Keratinocyte (primary cell): ENCODE measurements around the gene CPED1. TPM values are rescaled to one million over a fixed set of nuclear protein-coding genes. Genes with fewer than 3 reads are reported as not detected.

Experiments
- DNase-seq: peaks from one replicate; pipeline ENCODE4 v3.0.0-alpha.2; 2011; ENCODE audit warnings: low read depth, missing footprints, low spot score
- FAIRE-seq: peaks from 2 replicates; lab custom pipeline; 2011; peaks lifted over from hg19 to GRCh38; lab: Jason Lieb, UNC
- H2AFZ ChIP-seq: 2 replicates; pipeline ENCODE4 v1.6.0; 2012; ENCODE audit warnings: low read length, control low read depth, inconsistent platforms; ENCODE audit not compliant: control insufficient read depth
- H3K27ac ChIP-seq: 2 replicates; pipeline ENCODE4 v1.5.1; 2011; ENCODE audit warnings: low read length; ENCODE audit not compliant: control insufficient read depth, insufficient read depth
- H3K27me3 ChIP-seq: 3 replicates; pipeline ENCODE4 v1.6.0; 2011; ENCODE audit warnings: low read length; ENCODE audit not compliant: control insufficient read depth, insufficient read depth; ENCODE audit errors: extremely low read depth
- H3K36me3 ChIP-seq, 2 experiments: 2 replicates in 1 of 2; 3 replicates in 1 of 2; pipeline ENCODE4 v1.5.1; 2011; ENCODE audit warnings: low read length in 2 of 2, mild to moderate bottlenecking in 1 of 2; ENCODE audit not compliant: control insufficient read depth in 2 of 2, insufficient read depth in 2 of 2; ENCODE audit errors: extremely low read depth in 1 of 2
- H3K4me1 ChIP-seq: 3 replicates; pipeline ENCODE4 v1.5.1; 2011; ENCODE audit warnings: low read length; ENCODE audit not compliant: control insufficient read depth, insufficient read depth; ENCODE audit errors: extremely low read depth
- H3K4me2 ChIP-seq: 3 replicates; pipeline ENCODE4 v1.6.0; 2011; ENCODE audit warnings: low read depth, low read length; ENCODE audit not compliant: control insufficient read depth, insufficient read depth; ENCODE audit errors: extremely low read depth
- H3K4me3 ChIP-seq, 3 experiments: fragments of 200-600 bp in 1 of 3; sonication (generic) in 1 of 3; 2 replicates in 2 of 3; 3 replicates in 1 of 3; pipeline ENCODE4 v1.5.1; 2011 to 2016; ENCODE audit warnings: low read length in 3 of 3, mild to moderate bottlenecking in 3 of 3, control low read depth in 2 of 3, inconsistent platforms in 1 of 3, low read depth in 1 of 3, mixed read lengths in 1 of 3, mixed run types in 1 of 3, moderate library complexity in 1 of 3; ENCODE audit not compliant: control insufficient read depth in 2 of 3, insufficient read depth in 2 of 3; ENCODE audit errors: extremely low read depth in 1 of 3
- H3K79me2 ChIP-seq: 2 replicates; pipeline ENCODE4 v1.6.0; 2012; ENCODE audit warnings: low read length; ENCODE audit not compliant: control insufficient read depth, insufficient read depth
- H3K9ac ChIP-seq: 3 replicates; pipeline ENCODE4 v1.6.0; 2011; ENCODE audit warnings: low read length; ENCODE audit not compliant: control insufficient read depth, insufficient read depth; ENCODE audit errors: extremely low read depth
- H3K9me1 ChIP-seq: 3 replicates; pipeline ENCODE4 v1.6.0; 2011; ENCODE audit warnings: low read length; ENCODE audit not compliant: control insufficient read depth, insufficient read depth; ENCODE audit errors: extremely low read depth
- H3K9me3 ChIP-seq: 2 replicates; pipeline ENCODE4 v1.5.1; 2012; ENCODE audit warnings: low read depth, low read length; ENCODE audit not compliant: control insufficient read depth
- H4K20me1 ChIP-seq: 3 replicates; pipeline ENCODE4 v1.6.0; 2011; ENCODE audit warnings: low read length; ENCODE audit not compliant: control insufficient read depth, insufficient read depth; ENCODE audit errors: extremely low read depth
- CTCF ChIP-seq, 3 experiments: IDR thresholded peaks in 1 of 3; conservative IDR thresholded peaks in 1 of 3; optimal IDR thresholded peaks in 1 of 3; 2 replicates in 2 of 3; 3 replicates in 1 of 3; pipeline versions ENCODE3 to v1.5.1; 2011; ENCODE audit warnings: low read length in 3 of 3, mild to moderate bottlenecking in 3 of 3, moderate library complexity in 2 of 3, control low read depth in 1 of 3, inconsistent platforms in 1 of 3; ENCODE audit not compliant: insufficient read depth in 2 of 3; ENCODE audit errors: extremely low read depth in 1 of 3
- EZH2 ChIP-seq: IDR thresholded peaks from one replicate; pipeline ENCODE4 v1.6.1; 2012; ENCODE audit warnings: inconsistent platforms, mild to moderate bottlenecking, low read length, moderate library complexity
- dilution Hi-C: fragments of 300-500 bp; cut with MboI; formaldehyde crosslinking; loops from one replicate; pipeline ENCODE4 v1.7.0; 2020; ENCODE audit warnings: low sequenced_read_pairs; ENCODE audit not compliant: extremely low pct_ligation_motif_present
- polyA plus RNA-seq, 5 experiments: library from polyadenylated mRNA; depleted of rRNA in 3 of 5; stranded (reverse) in 3 of 5; stranded (forward) in 1 of 5; unstranded in 1 of 5; fragments of >200 nt; gene quantifications; 1 replicate in 1 of 5; 2 replicates in 3 of 5; 3 replicates in 1 of 5; pipeline versions ENCODE4 v1.2.1 to v1.2.3, GENCODE V29; 2011 to 2012; ENCODE audit warnings: missing spikeins in 2 of 5, low read depth in 1 of 5, low replicate concordance in 1 of 5
- small RNA-seq, 3 experiments: library from RNA; depleted of rRNA; stranded (forward); fragments of <200 nt; gene quantifications; one replicate each; pipeline ENCODE3, GENCODE V24; 2012; ENCODE audit warnings: low read depth in 3 of 3, low replicate concordance in 1 of 3; ENCODE audit not compliant: insufficient read length in 3 of 3

The CPED1 gene
- polyA plus RNA-seq, 1 donor (not counting 4 experiments of a cell fraction or from before 2014, with no cell fraction given): 0.62 TPM

- TF ChIP-seq EZH2 (no peak), CTCF (optimal IDR thresholded peaks at IDR 0.05 in 1 of 3, IDR thresholded peaks at IDR 0.05 in 1 of 3, conservative IDR thresholded peaks at IDR 0.05 in 1 of 3; ENCODE audit: extremely low read depth in 1 of 3, insufficient read depth in 2 of 3, low read length in 3 of 3) (no peak)
- DNase-seq: no peak
- Histone ChIP-seq H3K9me3 (no peaks in the 10 kb centered on the region), H4K20me1 (no peaks in the 10 kb centered on the region), H3K27ac (no peak overlapping the region), H3K9ac (no peak overlapping the region), H3K79me2 (no peaks in the 10 kb centered on the region), H3K4me2 (no peak overlapping the region), H3K4me1 (no peaks in the 10 kb centered on the region), H3K4me3 (no peak overlapping the region), H3K27me3 (no peaks in the 10 kb centered on the region), H3K9me1 (no peaks in the 10 kb centered on the region), H3K36me3 (peaks cover 4 to 8% of the 10 kb centered on the region in 2 experiments), H2AFZ (no peak overlapping the region)
- no peak for FAIRE-seq
- dilution Hi-C loops: no loop called here
Observed at GRCh38 chr7:121344093-121344492, 355.6 kb downstream of the CPED1 start.

DNA sequence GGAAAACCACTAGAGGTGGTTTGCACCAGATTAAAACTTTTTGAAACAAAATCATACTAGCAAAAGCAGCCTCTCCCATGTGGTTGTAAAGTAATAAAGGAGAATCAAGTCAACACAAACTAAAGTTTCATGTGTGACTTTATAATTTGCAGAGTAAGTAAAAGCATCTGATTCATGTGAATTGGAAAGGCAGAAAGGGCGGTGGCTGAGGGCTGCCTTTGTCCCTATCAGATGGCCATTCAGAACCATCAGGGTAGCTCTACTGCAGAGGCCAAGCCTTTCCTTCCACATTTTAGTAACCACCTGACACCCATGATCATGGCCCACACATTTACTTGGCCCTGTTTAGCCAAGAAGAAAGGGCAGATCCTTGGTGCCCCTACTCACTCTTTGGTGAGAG lies 356.0 kb downstream of the CPED1 start:
- no peak overlapping the region for H2AFZ ChIP-seq
- no peak overlapping the region for H3K4me2 ChIP-seq
- no peaks in the 10 kb centered on the region for H4K20me1 ChIP-seq
- no peaks in the 10 kb centered on the region for H3K9me1 ChIP-seq
- DNase-seq (no peak), FAIRE-seq (no peak)
- H3K9ac ChIP-seq: no peak overlapping the region
- no peak overlapping the region for H3K4me3 ChIP-seq
- H3K4me1 ChIP-seq: no peaks in the 10 kb centered on the region
- no peaks in the 10 kb centered on the region for H3K79me2 ChIP-seq
- TF ChIP-seq CTCF (optimal IDR thresholded peaks at IDR 0.05 in 1 of 3, IDR thresholded peaks at IDR 0.05 in 1 of 3, conservative IDR thresholded peaks at IDR 0.05 in 1 of 3; ENCODE audit: extremely low read depth in 1 of 3, insufficient read depth in 2 of 3, low read length in 3 of 3) (no peak), EZH2 (no peak)
- H3K27me3 ChIP-seq: no peaks in the 10 kb centered on the region
- no peak overlapping the region for H3K27ac ChIP-seq
- dilution Hi-C loops: no loop called here
- H3K36me3 ChIP-seq: peaks cover 4 to 8% of the 10 kb centered on the region in 2 experiments
- no peaks in the 10 kb centered on the region for H3K9me3 ChIP-seq

Small RNA genes lying within 50 kb of the gene (small RNA-seq; reads per million reads assigned to genes)
- gene HMGN1P18 (0 reads per million in 3 experiments), gene RNA5SP240 (0 reads per million in 3 experiments), gene RNA5SP241 (0 reads per million in 3 experiments), gene RNU6-517P (0 to 1.0 (median 0) reads per million in 3 experiments)

Other genes starting within 250 kb of the CPED1 start
- 0.37 to 0.82 TPM (median 0.47 TPM) in 3 replicates for gene TSPAN12, start 130.6 kb upstream of the CPED1 start, polyA plus RNA-seq
- gene ING3, start 37.9 kb upstream of the CPED1 start, polyA plus RNA-seq: 4.4 to 9.0 TPM (median 7.4 TPM) in 3 replicates